CD4-positive, CD25-positive, alpha-beta regulatory T cell (primary cell): ENCODE results near the gene MMP25. TPM values are rescaled to one million over a fixed set of nuclear protein-coding genes. Genes with fewer than 3 reads are reported as not detected.

Experiments used
- ATAC-seq, 2 donors: fragments of 150-1000 bp; cut with Tn5 transposase; one replicate each; pipeline ENCODE4 v1.10.0; 2021; ENCODE audit warnings: low read depth in 2 of 2, moderate number of reproducible peaks in 2 of 2, moderate library complexity in 1 of 2
- DNase-seq, 3 donors: peaks; one replicate each; pipeline versions ENCODE4 v3.0.0 to v3.0.0-alpha.2; 2012 to 2022; ENCODE audit warnings: mixed read lengths in 1 of 3
- H3K27ac ChIP-seq: one replicate; pipeline ENCODE4 v1.7.0; 2013; ENCODE audit warnings: mild to moderate bottlenecking, low read length; ENCODE audit not compliant: insufficient read depth, poor library complexity, severe bottlenecking
- H3K27me3 ChIP-seq: one replicate; pipeline ENCODE4 v1.7.0; 2013; ENCODE audit warnings: low read length; ENCODE audit not compliant: control insufficient read depth, insufficient read depth
- H3K36me3 ChIP-seq: one replicate; pipeline ENCODE4 v1.7.0; 2013; ENCODE audit warnings: mild to moderate bottlenecking, low read length, moderate library complexity; ENCODE audit not compliant: control insufficient read depth, insufficient read depth
- H3K4me1 ChIP-seq: 2 replicates; pipeline ENCODE4 v1.7.0; 2013; ENCODE audit warnings: mild to moderate bottlenecking, low read length; ENCODE audit not compliant: insufficient read depth, control insufficient read depth, poor library complexity, severe bottlenecking
- H3K4me3 ChIP-seq: one replicate; pipeline ENCODE4 v1.7.0; 2013; ENCODE audit warnings: low read depth, mild to moderate bottlenecking, low read length, moderate library complexity
- H3K9me3 ChIP-seq, 2 experiments: 1 replicate in 1 of 2; 2 replicates in 1 of 2; pipeline ENCODE4 v1.7.0; 2013; ENCODE audit warnings: low read length in 2 of 2, mild to moderate bottlenecking in 1 of 2, moderate library complexity in 1 of 2; ENCODE audit not compliant: control insufficient read depth in 2 of 2
- H3K27ac Mint-ChIP-seq, 3 donors: one replicate each; pipeline ENCODE4 v1.8.0; 2020 to 2022; ENCODE audit warnings: mild to moderate bottlenecking in 3 of 3, mixed read lengths in 3 of 3, moderate library complexity in 2 of 3
- H3K27me3 Mint-ChIP-seq: one replicate; pipeline ENCODE4 v1.8.0; 2022; ENCODE audit warnings: mild to moderate bottlenecking, mixed read lengths
- H3K36me3 Mint-ChIP-seq: one replicate; pipeline ENCODE4 v1.8.0; 2020; ENCODE audit warnings: mixed read lengths
- H3K4me1 Mint-ChIP-seq, 4 donors: one replicate each; pipeline ENCODE4 v1.8.0; 2020 to 2022; ENCODE audit warnings: mixed read lengths in 4 of 4, mild to moderate bottlenecking in 1 of 4
- H3K4me3 Mint-ChIP-seq, 4 donors: one replicate each; pipeline ENCODE4 v1.8.0; 2020 to 2022; ENCODE audit warnings: mild to moderate bottlenecking in 4 of 4, mixed read lengths in 4 of 4, moderate library complexity in 3 of 4
- H3K9me3 Mint-ChIP-seq, 7 donors: one replicate each; pipeline ENCODE4 v1.8.0; 2020 to 2022; ENCODE audit warnings: mixed read lengths in 7 of 7, mild to moderate bottlenecking in 3 of 7, moderate library complexity in 2 of 7
- polyA plus RNA-seq, 4 donors: library from polyadenylated mRNA; unstranded; fragments of 300-500 nt; fragmentation: Illumina TruSeq; gene quantifications; one replicate each; pipeline ENCODE4 v1.2.3, GENCODE V29; 2021
- total RNA-seq: library from RNA; stranded (reverse); gene quantifications from one replicate; pipeline ENCODE4 v1.2.3, GENCODE V29; 2022

MMP25 gene
- total and polyA plus RNA-seq, 5 donors from 2014 or later = 0.16 to 1.6 (median 0.65) TPM; not detected in 1

GRCh38 chr16:3036726-3037315, 9.5 kb upstream of the MMP25 start, which contains the start of gene BICDL2:
TSS of gene BICDL2 (minus strand) at chr16:3036944. CDS start at chr16:3035496, 1,448 bp downstream.
- Mint-ChIP-seq H3K9me3 (peaks cover 0 to 7% (median 0%) of the 10 kb centered on the region in 7 donors), H3K36me3 (no peaks in the 10 kb centered on the region), H3K4me3 (peak within 1 kb of the TSS in 2 of 4 donors; percentile 22 to 70), H3K27ac (no peak within 1 kb of the TSS), H3K27me3 (peaks cover 84% of the 10 kb centered on the region), H3K4me1 (peaks cover 0 to 12% (median 1%) of the 10 kb centered on the region in 4 donors)
- H3K4me3 ChIP-seq = no peak within 1 kb of the TSS
- no peaks in the 10 kb centered on the region for H3K36me3 ChIP-seq
- peaks cover 44% of the 10 kb centered on the region for H3K27me3 ChIP-seq
- no peaks in the 10 kb centered on the region for H3K9me3 ChIP-seq
- H3K4me1 ChIP-seq = peaks cover 16% of the 10 kb centered on the region
- ATAC-seq (no peak), DNase-seq (no peak)
- no peak within 1 kb of the TSS for H3K27ac ChIP-seq

GRCh38 chr16:3038256-3038655, 8.1 kb upstream of the MMP25 start:
- Histone ChIP-seq H3K36me3 (no peaks in the 10 kb centered on the region), H3K27me3 (peaks cover 37% of the 10 kb centered on the region), H3K9me3 (no peaks in the 10 kb centered on the region), H3K27ac (no peak overlapping the region), H3K4me3 (no peak overlapping the region), H3K4me1 (peaks cover 16% of the 10 kb centered on the region)
- peaks cover 0 to 5% (median 0%) of the 10 kb centered on the region in 7 donors for H3K9me3 Mint-ChIP-seq
- no peak overlapping the region for H3K4me3 Mint-ChIP-seq
- ATAC-seq (no peak), DNase-seq (no peak)
- peaks cover 0 to 12% (median 1%) of the 10 kb centered on the region in 4 donors for H3K4me1 Mint-ChIP-seq
- peaks cover 82% of the 10 kb centered on the region for H3K27me3 Mint-ChIP-seq
- no peaks in the 10 kb centered on the region for H3K36me3 Mint-ChIP-seq
- H3K27ac Mint-ChIP-seq = no peak overlapping the region

- peaks cover 0 to 12% (median 2%) of the 10 kb centered on the region in 4 donors for H3K4me1 Mint-ChIP-seq
- no peaks in the 10 kb centered on the region for H3K36me3 Mint-ChIP-seq
- peaks cover 0 to 5% (median 0%) of the 10 kb centered on the region in 7 donors for H3K9me3 Mint-ChIP-seq
- H3K4me3 Mint-ChIP-seq = no peak overlapping the region
- Histone ChIP-seq H3K27ac (no peak overlapping the region), H3K4me1 (peaks cover 16% of the 10 kb centered on the region), H3K9me3 (no peaks in the 10 kb centered on the region), H3K27me3 (peaks cover 34% of the 10 kb centered on the region), H3K4me3 (no peak overlapping the region), H3K36me3 (no peaks in the 10 kb centered on the region)
- ATAC-seq (no peak), DNase-seq (no peak)
- peaks cover 82% of the 10 kb centered on the region for H3K27me3 Mint-ChIP-seq
- peak overlapping the region in 1 of 3 donors; percentile 32 for H3K27ac Mint-ChIP-seq
Observed at GRCh38 chr16:3038896-3039295, 7.5 kb upstream of the MMP25 start.

GRCh38 chr16:3042376-3042775, 4.0 kb upstream of the MMP25 start:
- no peaks in the 10 kb centered on the region for H3K36me3 Mint-ChIP-seq
- H3K27me3 ChIP-seq = peaks cover 29% of the 10 kb centered on the region

GRCh38 chr16:3044708-3045107, 1.7 kb upstream of the MMP25 start:
- Histone ChIP-seq H3K27me3 (peaks cover 17% of the 10 kb centered on the region), H3K4me1 (peaks cover 26% of the 10 kb centered on the region), H3K4me3 (no peak overlapping the region), H3K36me3 (no peaks in the 10 kb centered on the region), H3K9me3 (no peaks in the 10 kb centered on the region), H3K27ac (no peak overlapping the region)
- H3K36me3 Mint-ChIP-seq = no peaks in the 10 kb centered on the region
- peaks cover 0 to 27% (median 12%) of the 10 kb centered on the region in 4 donors for H3K4me1 Mint-ChIP-seq
- no peak for ATAC-seq
- no peak overlapping the region for H3K27ac Mint-ChIP-seq
- no peak for DNase-seq
- H3K27me3 Mint-ChIP-seq = peaks cover 63% of the 10 kb centered on the region
- peaks cover 0 to 2% (median 0%) of the 10 kb centered on the region in 7 donors for H3K9me3 Mint-ChIP-seq
- peak overlapping the region; percentile 54 to 81 (median 76) for H3K4me3 Mint-ChIP-seq

More at GRCh38 chr16:3042376-3042775, 4.0 kb upstream of the MMP25 start:
- peaks cover 78% of the 10 kb centered on the region for H3K27me3 Mint-ChIP-seq
- peaks cover 0 to 20% (median 8%) of the 10 kb centered on the region in 4 donors for H3K4me1 Mint-ChIP-seq
- Histone ChIP-seq H3K4me1 (peaks cover 26% of the 10 kb centered on the region), H3K36me3 (no peaks in the 10 kb centered on the region), H3K9me3 (no peaks in the 10 kb centered on the region), H3K27ac (no peak overlapping the region), H3K4me3 (no peak overlapping the region)
- no peak overlapping the region for H3K4me3 Mint-ChIP-seq
- H3K27ac Mint-ChIP-seq = no peak overlapping the region
- no peak for ATAC-seq
- no peak for DNase-seq
- peaks cover 0 to 2% (median 0%) of the 10 kb centered on the region in 7 donors for H3K9me3 Mint-ChIP-seq

- DNase-seq (no peak), ATAC-seq (peak in 1 of 2 donors; percentile 23)
- H3K27ac Mint-ChIP-seq = peak overlapping the region in 2 of 3 donors; percentile 76 to 80
- Histone ChIP-seq H3K9me3 (no peaks in the 10 kb centered on the region), H3K4me1 (peaks cover 26% of the 10 kb centered on the region), H3K36me3 (no peaks in the 10 kb centered on the region), H3K4me3 (no peak overlapping the region), H3K27ac (no peak overlapping the region), H3K27me3 (peaks cover 10% of the 10 kb centered on the region)
- H3K9me3 Mint-ChIP-seq = peaks cover 0 to 2% (median 0%) of the 10 kb centered on the region in 7 donors
- no peaks in the 10 kb centered on the region for H3K36me3 Mint-ChIP-seq
- H3K27me3 Mint-ChIP-seq = peaks cover 44% of the 10 kb centered on the region
- H3K4me1 Mint-ChIP-seq = peaks cover 0 to 27% (median 12%) of the 10 kb centered on the region in 4 donors
- H3K4me3 Mint-ChIP-seq = peak overlapping the region; percentile 29 to 88 (median 62)
Observed at GRCh38 chr16:3046641-3047386, 453 bp downstream of the MMP25 start.

- H3K36me3 ChIP-seq = no peaks in the 10 kb centered on the region
- Mint-ChIP-seq H3K27me3 (peaks cover 44% of the 10 kb centered on the region), H3K36me3 (no peaks in the 10 kb centered on the region), H3K9me3 (peaks cover 0 to 2% (median 0%) of the 10 kb centered on the region in 7 donors), H3K4me3 (peak overlapping the region in 3 of 4 donors; percentile 29 to 64 (median 33)), H3K4me1 (peaks cover 0 to 30% (median 15%) of the 10 kb centered on the region in 4 donors), H3K27ac (peak overlapping the region in 1 of 3 donors; percentile 80)
- DNase-seq (no peak), ATAC-seq (no peak)
- H3K27ac ChIP-seq = no peak overlapping the region
- peaks cover 10% of the 10 kb centered on the region for H3K27me3 ChIP-seq
- peaks cover 26% of the 10 kb centered on the region for H3K4me1 ChIP-seq
- no peaks in the 10 kb centered on the region for H3K9me3 ChIP-seq
- H3K4me3 ChIP-seq = no peak overlapping the region
Observed at GRCh38 chr16:3047387-3047720, 993 bp downstream of the MMP25 start.
